ENCODE data around the gene PGAP6.
"Not testable (repeated sequence)": the region's sequence is repeated elsewhere in the genome, so short reads cannot be mapped to it uniquely, and the experiment has no call there.

Gene PGAP6

GRCh38 chr16:363110-363765 is 18.5 kb downstream of the PGAP6 start:
- no peak for TF ChIP-seq CTCF (IDR thresholded peaks at IDR 0.05; ENCODE audit: low read length, missing control alignments)
- DNase-seq (ENCODE audit: low read depth): no peak
- H3K4me3 ChIP-seq (replicated peaks; ENCODE audit: low read depth, low read length): no peak overlapping the region

GRCh38 chr16:362702-362999 is 19.1 kb downstream of the PGAP6 start:
- not testable (repeated sequence) for DNase-seq (ENCODE audit: low read depth); H3K4me3 ChIP-seq (replicated peaks; ENCODE audit: low read depth, low read length)

GRCh38 chr16:361872-362701 is 19.7 kb downstream of the PGAP6 start:
- DNase-seq (ENCODE audit: low read depth): peak; percentile 81
- no peak overlapping the region for H3K4me3 ChIP-seq (replicated peaks; ENCODE audit: low read depth, low read length)
- peak; percentile 78 for TF ChIP-seq CTCF (IDR thresholded peaks at IDR 0.05; ENCODE audit: low read length, missing control alignments)

- DNase-seq (ENCODE audit: low read depth): no peak
- H3K4me3 ChIP-seq (replicated peaks; ENCODE audit: low read depth, low read length): no peak overlapping the region
- no peak for TF ChIP-seq CTCF (IDR thresholded peaks at IDR 0.05; ENCODE audit: low read length, missing control alignments)
Measured at GRCh38 chr16:361341-361871, 20.4 kb downstream of the PGAP6 start.

GRCh38 chr16:360698-361336 is 21.0 kb downstream of the PGAP6 start:
- no peak for DNase-seq (ENCODE audit: low read depth)
- TF ChIP-seq CTCF (IDR thresholded peaks at IDR 0.05; ENCODE audit: low read length, missing control alignments): no peak
- no peak overlapping the region for H3K4me3 ChIP-seq (replicated peaks; ENCODE audit: low read depth, low read length)

- no peak for TF ChIP-seq CTCF (IDR thresholded peaks at IDR 0.05; ENCODE audit: low read length, missing control alignments)
- DNase-seq (ENCODE audit: low read depth): no peak
- no peak overlapping the region for H3K4me3 ChIP-seq (replicated peaks; ENCODE audit: low read depth, low read length)
Measured at GRCh38 chr16:359871-360697, 21.7 kb downstream of the PGAP6 start.

Measured in fibroblast of pulmonary artery (primary cell).